GM18505 (cell line): Measurements from ENCODE around the gene SPHKAP.
"Not testable (repeated sequence)": the region's sequence is repeated elsewhere in the genome, so short reads cannot be mapped to it uniquely, and the experiment has no call there.

ENCODE experiments used
- ATAC-seq: cut with Tn5 transposase; IDR thresholded peaks from one replicate; pipeline ENCODE4 v1.9.1; 2021; ENCODE audit not compliant: unreplicated experiment
- POLR2A ChIP-seq: IDR thresholded peaks from 4 replicates; pipeline ENCODE4 v1.6.1; 2011; ENCODE audit warnings: borderline replicate concordance; ENCODE audit not compliant: insufficient read depth, insufficient read length; ENCODE audit errors: extremely low read depth

Gene SPHKAP

GRCh38 chr2:228131833-228132232, 49.7 kb downstream of the SPHKAP start:
- no peak for ATAC-seq
- TF ChIP-seq POLR2A = no peak

- no peak for TF ChIP-seq POLR2A
- no peak for ATAC-seq
Measured at GRCh38 chr2:228126401-228126800, 55.1 kb downstream of the SPHKAP start.

GRCh38 chr2:228118940-228119339, 62.5 kb downstream of the SPHKAP start:
- no peak for TF ChIP-seq POLR2A
- no peak for ATAC-seq

- no peak for TF ChIP-seq POLR2A
- no peak for ATAC-seq
Measured at GRCh38 chr2:228107846-228108245, 73.6 kb downstream of the SPHKAP start.

GRCh38 chr2:228105526-228106250, 75.8 kb downstream of the SPHKAP start:
- TF ChIP-seq POLR2A = no peak
- ATAC-seq = no peak

- ATAC-seq = no peak
- TF ChIP-seq POLR2A = no peak
Measured at GRCh38 chr2:228104215-228104614, 77.3 kb downstream of the SPHKAP start.

- ATAC-seq = no peak
- no peak for TF ChIP-seq POLR2A
Measured at GRCh38 chr2:228103379-228103778, 78.1 kb downstream of the SPHKAP start.

- no peak for TF ChIP-seq POLR2A
- ATAC-seq = no peak
Measured at GRCh38 chr2:228102949-228103348, 78.5 kb downstream of the SPHKAP start.

- ATAC-seq = no peak
- TF ChIP-seq POLR2A = no peak
Measured at GRCh38 chr2:228094377-228094921, 87.0 kb downstream of the SPHKAP start.

- no peak for ATAC-seq
- no peak for TF ChIP-seq POLR2A
Measured at GRCh38 chr2:228092056-228092455, 89.4 kb downstream of the SPHKAP start.

- TF ChIP-seq POLR2A = no peak
- no peak for ATAC-seq
Measured at GRCh38 chr2:228086561-228086960, 94.9 kb downstream of the SPHKAP start.

GRCh38 chr2:228084717-228085116, 96.8 kb downstream of the SPHKAP start:
- no peak for ATAC-seq
- no peak for TF ChIP-seq POLR2A

GRCh38 chr2:228083131-228083530, 98.4 kb downstream of the SPHKAP start:
- no peak for ATAC-seq

GRCh38 chr2:228082571-228082970, 98.9 kb downstream of the SPHKAP start:
- no peak for TF ChIP-seq POLR2A
- ATAC-seq = no peak

More at GRCh38 chr2:228083131-228083530, 98.4 kb downstream of the SPHKAP start:
- no peak for TF ChIP-seq POLR2A

GRCh38 chr2:228079194-228079593, 102.3 kb downstream of the SPHKAP start:
- no peak for ATAC-seq
- TF ChIP-seq POLR2A = no peak

GRCh38 chr2:228076695-228077094, 104.8 kb downstream of the SPHKAP start:
- not testable (repeated sequence) for ATAC-seq

- no peak for ATAC-seq
- no peak for TF ChIP-seq POLR2A
Measured at GRCh38 chr2:228072669-228073068, 108.8 kb downstream of the SPHKAP start.
